Vagina (tissue), 2 donors: ENCODE data around the gene CKAP2L. TPM values are rescaled to one million over a fixed set of nuclear protein-coding genes. Genes with fewer than 3 reads are reported as not detected.

Experiments used
- DNase-seq, 2 donors: peaks; one replicate each; pipeline ENCODE4 v3.0.0-alpha.2; 2017; ENCODE audit errors: extremely low spot score in 2 of 2
- H3K27ac ChIP-seq: fragments of 200-600 bp; sonication (generic); one replicate; pipeline ENCODE4 v1.5.1; 2019
- H3K27me3 ChIP-seq: fragments of 200-600 bp; sonication (generic); one replicate; pipeline ENCODE4 v1.5.1; 2019
- H3K36me3 ChIP-seq, 2 donors: fragments of 200-600 bp; sonication (generic); one replicate each; pipeline ENCODE4 v1.5.1; 2017 to 2019
- H3K4me1 ChIP-seq: fragments of 200-600 bp; sonication (generic); one replicate; pipeline ENCODE4 v1.5.1; 2019
- H3K4me3 ChIP-seq, 2 donors: fragments of 200-600 bp; sonication (generic); 1 replicate in 1 of 2; 2 replicates in 1 of 2; pipeline ENCODE4 v1.5.1; 2016 to 2019
- H3K9me3 ChIP-seq: fragments of 200-600 bp; sonication (generic); one replicate; pipeline ENCODE4 v1.5.1; 2019
- POLR2A ChIP-seq, 2 donors: fragments of 450-650 bp; IDR thresholded peaks; one replicate each; pipeline ENCODE4 v1.6.1; 2017; ENCODE audit warnings: antibody characterized with exemption in 2 of 2, mild to moderate bottlenecking in 2 of 2, moderate library complexity in 2 of 2
- POLR2AphosphoS5 ChIP-seq, 2 donors: sonication (generic); formaldehyde crosslinking; IDR thresholded peaks; one replicate each; pipeline ENCODE4 v1.9.0; 2017; ENCODE audit warnings: antibody characterized with exemption in 2 of 2, mild to moderate bottlenecking in 2 of 2, low read depth in 1 of 2; ENCODE audit not compliant: insufficient read depth in 1 of 2
- intact Hi-C: fragments of 100-400 bp; cut with DNase I; formaldehyde crosslinking; loops from one replicate; pipeline ENCODE4 v1.15.1; 2023
- total RNA-seq: library from RNA; depleted of rRNA; stranded (reverse); fragments of >200 nt; gene quantifications from one replicate; pipeline ENCODE4 v1.2.3, GENCODE V29; 2016
- TF ChIP-seq, protein P1 (sequence below), 3 experiments: fragments of 450-650 bp in 2 of 3; fragments of 200-600 bp in 1 of 3; sonication (generic) in 1 of 3; IDR thresholded peaks; one replicate each; pipeline ENCODE4 v1.5.1; 2017 to 2019; ENCODE audit warnings: antibody characterized with exemption in 3 of 3, mild to moderate bottlenecking in 2 of 3, moderate library complexity in 2 of 3

Gene CKAP2L
- total RNA-seq, 1 donor from 2014 or later = 1.2 TPM

DNA sequence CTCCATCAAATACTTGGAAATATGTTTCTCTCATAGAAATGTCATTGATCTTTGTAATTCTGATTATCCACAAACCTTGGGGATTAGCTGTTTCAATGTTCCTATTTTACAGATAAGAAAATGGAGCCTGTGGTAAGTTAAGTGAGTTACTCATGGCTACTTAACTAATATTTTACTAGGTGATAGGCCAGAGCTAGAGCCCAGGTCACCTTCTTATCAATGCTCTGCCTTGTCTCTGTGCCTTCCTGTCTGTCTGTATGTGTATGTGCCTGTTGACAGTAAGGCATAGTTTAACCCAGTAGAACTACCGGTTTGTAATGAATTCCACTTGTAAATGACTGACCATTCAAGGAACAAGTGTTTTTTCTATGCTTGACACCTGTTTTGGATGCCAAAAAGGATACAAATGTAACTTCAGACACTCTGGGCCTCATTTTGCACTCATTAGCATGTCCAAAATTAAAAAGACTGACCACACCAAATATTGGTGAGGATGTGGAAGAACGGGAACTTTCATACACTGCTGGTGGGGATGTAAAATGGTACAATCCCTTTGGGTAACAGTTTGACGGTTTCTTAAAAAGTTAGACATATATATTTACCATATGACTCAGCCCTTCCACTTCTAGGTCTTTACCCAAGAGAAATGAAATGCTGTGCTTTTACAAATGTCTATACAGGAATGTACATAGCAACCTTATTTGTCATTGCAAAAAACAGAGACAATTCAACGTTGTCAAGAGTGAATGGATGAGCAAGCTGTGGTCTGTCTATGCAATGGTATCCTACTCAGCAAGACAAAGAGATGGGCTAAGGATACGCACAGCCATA lies 39.5 kb upstream of the CKAP2L start:
- Histone ChIP-seq H3K9me3 (no peaks in the 10 kb centered on the region), H3K36me3 (no peaks in the 10 kb centered on the region), H3K4me1 (no peaks in the 10 kb centered on the region), H3K27ac (no peak overlapping the region), H3K4me3 (no peak overlapping the region), H3K27me3 (no peaks in the 10 kb centered on the region)
- intact Hi-C loops = no loop called here
- TF ChIP-seq, protein P1, sequence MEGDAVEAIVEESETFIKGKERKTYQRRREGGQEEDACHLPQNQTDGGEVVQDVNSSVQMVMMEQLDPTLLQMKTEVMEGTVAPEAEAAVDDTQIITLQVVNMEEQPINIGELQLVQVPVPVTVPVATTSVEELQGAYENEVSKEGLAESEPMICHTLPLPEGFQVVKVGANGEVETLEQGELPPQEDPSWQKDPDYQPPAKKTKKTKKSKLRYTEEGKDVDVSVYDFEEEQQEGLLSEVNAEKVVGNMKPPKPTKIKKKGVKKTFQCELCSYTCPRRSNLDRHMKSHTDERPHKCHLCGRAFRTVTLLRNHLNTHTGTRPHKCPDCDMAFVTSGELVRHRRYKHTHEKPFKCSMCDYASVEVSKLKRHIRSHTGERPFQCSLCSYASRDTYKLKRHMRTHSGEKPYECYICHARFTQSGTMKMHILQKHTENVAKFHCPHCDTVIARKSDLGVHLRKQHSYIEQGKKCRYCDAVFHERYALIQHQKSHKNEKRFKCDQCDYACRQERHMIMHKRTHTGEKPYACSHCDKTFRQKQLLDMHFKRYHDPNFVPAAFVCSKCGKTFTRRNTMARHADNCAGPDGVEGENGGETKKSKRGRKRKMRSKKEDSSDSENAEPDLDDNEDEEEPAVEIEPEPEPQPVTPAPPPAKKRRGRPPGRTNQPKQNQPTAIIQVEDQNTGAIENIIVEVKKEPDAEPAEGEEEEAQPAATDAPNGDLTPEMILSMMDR (IDR thresholded peaks at IDR 0.05) = no peak
- no peak for TF ChIP-seq POLR2AphosphoS5 (IDR thresholded peaks at IDR 0.05; ENCODE audit: insufficient read depth in 1 of 2, low read depth in 1 of 2)
- TF ChIP-seq POLR2A (IDR thresholded peaks at IDR 0.05) = no peak
- DNase-seq = no peak

DNA sequence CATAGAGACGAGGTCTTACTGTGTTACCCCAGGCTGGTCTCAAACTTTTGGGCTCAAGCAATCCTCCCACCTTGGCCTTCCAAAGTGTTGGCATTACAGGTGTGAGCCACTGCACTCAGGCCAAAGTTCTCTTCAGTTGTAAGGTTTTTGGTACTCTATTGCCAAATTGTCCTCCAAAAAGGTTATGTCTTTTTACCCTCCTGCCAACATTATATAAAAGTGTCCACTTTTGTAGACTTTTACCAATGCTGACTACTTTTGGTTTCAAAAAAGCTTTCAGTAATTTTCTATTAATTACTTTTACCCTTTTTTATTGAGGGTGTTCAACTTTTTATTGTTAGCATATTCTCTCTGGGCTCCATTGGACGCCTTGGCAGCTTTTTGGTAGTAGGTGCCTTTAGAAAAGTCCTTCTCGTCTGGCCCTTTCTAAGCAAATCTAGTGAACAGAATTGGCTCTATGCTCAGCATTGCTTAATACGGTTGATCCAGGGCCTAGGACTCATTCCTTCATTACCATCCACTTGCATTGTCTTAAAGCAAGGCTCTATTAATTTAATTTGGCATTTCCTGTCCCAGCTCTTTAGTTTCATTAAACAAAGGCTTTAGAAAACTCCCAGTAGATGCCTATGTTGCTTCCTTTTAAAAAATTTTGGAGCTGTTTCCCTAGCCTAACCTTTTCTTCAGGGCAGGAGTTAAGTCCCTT lies 36.6 kb upstream of the CKAP2L start:
- H3K27ac ChIP-seq = no peak overlapping the region
- intact Hi-C loops = no loop called here
- H3K9me3 ChIP-seq = no peaks in the 10 kb centered on the region
- TF ChIP-seq POLR2A (IDR thresholded peaks at IDR 0.05) (no peak), POLR2AphosphoS5 (IDR thresholded peaks at IDR 0.05; ENCODE audit: insufficient read depth in 1 of 2, low read depth in 1 of 2) (no peak)
- TF ChIP-seq, protein P1 (IDR thresholded peaks at IDR 0.05) = no peak
- no peak overlapping the region for H3K4me3 ChIP-seq
- DNase-seq = no peak
- H3K36me3 ChIP-seq = no peaks in the 10 kb centered on the region
- no peaks in the 10 kb centered on the region for H3K4me1 ChIP-seq
- H3K27me3 ChIP-seq = no peaks in the 10 kb centered on the region

DNA sequence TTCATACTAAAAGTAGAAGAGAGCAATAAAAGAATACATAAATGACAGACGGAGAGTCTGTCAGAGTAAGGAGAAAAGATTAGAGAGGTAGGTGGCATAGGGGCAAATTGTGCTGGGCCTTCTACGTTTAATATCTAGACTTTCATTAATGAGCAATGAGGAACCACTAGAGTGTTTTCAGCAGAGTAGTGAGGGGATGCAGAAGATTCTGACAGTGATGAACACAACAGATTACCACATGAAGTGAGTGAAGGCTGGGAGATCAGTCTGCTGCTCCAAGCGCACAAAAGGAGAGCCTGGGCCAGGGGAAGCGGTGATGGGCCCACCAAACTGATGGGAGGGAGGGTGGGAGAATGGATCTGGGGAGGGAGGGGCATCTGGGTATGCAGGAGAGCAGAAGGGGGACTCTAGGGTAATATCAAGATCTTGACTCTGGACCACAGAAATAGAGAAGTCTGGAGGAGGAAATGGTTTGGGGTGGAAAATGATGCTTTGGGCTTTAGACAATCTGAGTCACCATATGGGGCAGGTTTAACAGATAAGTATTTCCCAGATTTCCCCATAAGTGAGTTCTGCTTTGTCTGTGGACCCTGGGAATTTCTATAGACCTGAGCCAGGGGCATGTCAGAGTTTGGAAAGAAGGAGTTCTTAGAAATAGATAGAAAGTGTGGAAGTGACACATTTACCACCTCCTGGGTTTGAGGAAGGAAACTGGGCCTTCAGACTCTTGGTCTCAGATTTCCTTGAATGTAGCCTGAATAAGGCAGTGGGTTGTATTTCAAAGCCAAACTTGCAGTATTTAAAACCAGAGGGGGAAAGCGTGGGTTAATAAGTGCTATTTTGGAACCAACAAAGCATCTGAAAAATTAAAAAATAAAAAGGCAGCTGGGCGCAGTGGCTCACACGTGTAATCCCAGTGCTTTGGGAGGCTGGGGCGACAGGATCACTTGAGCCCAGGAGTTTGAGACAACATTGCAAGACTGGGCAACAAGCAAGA lies 34.9 kb upstream of the CKAP2L start:
- H3K27ac ChIP-seq = no peak overlapping the region
- H3K36me3 ChIP-seq = no peaks in the 10 kb centered on the region
- H3K4me3 ChIP-seq = no peak overlapping the region
- intact Hi-C loops = no loop called here
- no peaks in the 10 kb centered on the region for H3K27me3 ChIP-seq
- no peaks in the 10 kb centered on the region for H3K9me3 ChIP-seq
- peaks cover 13% of the 10 kb centered on the region for H3K4me1 ChIP-seq
- DNase-seq = no peak
- TF ChIP-seq, protein P1 (IDR thresholded peaks at IDR 0.05) = no peak
- TF ChIP-seq POLR2A (IDR thresholded peaks at IDR 0.05) (no peak), POLR2AphosphoS5 (IDR thresholded peaks at IDR 0.05; ENCODE audit: insufficient read depth in 1 of 2, low read depth in 1 of 2) (no peak)

DNA sequence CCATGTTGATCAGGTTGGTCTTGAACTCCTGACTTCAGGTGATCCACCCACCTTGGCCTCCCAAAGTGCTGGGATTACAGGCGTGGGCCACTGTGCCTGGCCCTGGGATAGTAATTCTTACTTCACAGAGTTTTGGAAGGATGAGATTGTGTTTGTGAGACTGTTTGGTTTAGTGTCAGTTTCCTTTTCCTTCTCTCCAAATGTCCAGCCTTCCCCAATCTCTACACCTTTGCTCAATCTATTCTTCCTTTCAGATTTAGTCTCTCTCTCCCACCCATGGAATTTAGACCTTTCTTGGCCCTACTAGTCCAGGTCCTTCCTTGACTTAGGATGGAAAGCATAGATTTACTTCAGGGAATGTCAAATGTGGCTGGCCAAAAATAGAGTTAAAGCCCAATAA lies 32.1 kb upstream of the CKAP2L start:
- Histone ChIP-seq H3K4me3 (no peak overlapping the region), H3K4me1 (peaks cover 13% of the 10 kb centered on the region), H3K27ac (no peak overlapping the region), H3K27me3 (no peaks in the 10 kb centered on the region), H3K36me3 (no peaks in the 10 kb centered on the region), H3K9me3 (no peaks in the 10 kb centered on the region)
- no peak for DNase-seq
- TF ChIP-seq POLR2A (IDR thresholded peaks at IDR 0.05) (no peak), POLR2AphosphoS5 (IDR thresholded peaks at IDR 0.05; ENCODE audit: insufficient read depth in 1 of 2, low read depth in 1 of 2) (no peak)
- TF ChIP-seq, protein P1 (IDR thresholded peaks at IDR 0.05) = no peak
- intact Hi-C loops = no loop called here
